GM21447 (cell line): Measurements from ENCODE around the gene HGFAC.
"Not testable (repeated sequence)": the region's sequence is repeated elsewhere in the genome, so short reads cannot be mapped to it uniquely, and the experiment has no call there.

ENCODE experiments used
- ATAC-seq: cut with Tn5 transposase; IDR thresholded peaks from one replicate; pipeline ENCODE4 v1.9.1; 2021; ENCODE audit not compliant: unreplicated experiment

Gene HGFAC

DNA sequence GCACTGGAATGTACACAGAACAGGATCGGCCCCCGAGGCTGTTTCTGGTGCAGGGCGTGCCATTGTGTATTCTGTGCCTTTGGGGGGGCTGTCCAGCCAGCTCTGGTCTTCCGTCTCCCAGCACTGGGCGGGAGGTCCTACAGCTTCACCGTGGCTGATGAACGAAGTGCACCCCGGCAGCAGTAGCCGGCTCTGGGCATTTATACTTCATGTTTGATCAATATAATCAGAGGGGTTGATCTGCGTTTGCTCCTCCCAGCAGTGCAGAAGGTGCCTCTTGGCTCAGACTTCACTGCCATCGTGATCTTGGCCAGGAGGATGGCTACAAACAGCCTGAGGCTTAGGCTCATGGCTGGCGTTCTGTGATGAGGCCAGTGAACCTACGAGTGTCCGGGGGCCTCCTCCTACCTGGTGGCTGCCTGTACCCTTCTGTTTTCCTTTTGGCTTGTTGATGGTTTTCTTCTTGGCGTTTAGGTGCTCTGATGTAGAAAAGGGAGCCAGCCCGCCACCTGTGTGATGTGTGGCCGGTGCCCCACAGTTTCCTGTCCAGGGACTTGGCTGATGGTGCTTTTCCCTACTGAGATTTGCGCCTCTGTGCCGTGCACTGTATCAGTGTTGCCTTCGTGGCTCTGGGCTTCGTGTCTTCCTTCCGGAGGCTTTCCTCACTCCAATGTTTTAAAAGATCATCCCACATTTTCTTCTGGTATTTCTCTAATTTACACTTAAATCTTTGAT lies 31.2 kb upstream of the HGFAC start:
- no peak for ATAC-seq

- ATAC-seq, result not testable (repeated sequence)
Observed at GRCh38 chr4:3411190-3411589, 30.6 kb upstream of the HGFAC start.

GRCh38 chr4:3411676-3412075 lies 30.1 kb upstream of the HGFAC start:
- ATAC-seq, result no peak

GRCh38 chr4:3412257-3413020 lies 29.3 kb upstream of the HGFAC start:
- ATAC-seq, result no peak

DNA sequence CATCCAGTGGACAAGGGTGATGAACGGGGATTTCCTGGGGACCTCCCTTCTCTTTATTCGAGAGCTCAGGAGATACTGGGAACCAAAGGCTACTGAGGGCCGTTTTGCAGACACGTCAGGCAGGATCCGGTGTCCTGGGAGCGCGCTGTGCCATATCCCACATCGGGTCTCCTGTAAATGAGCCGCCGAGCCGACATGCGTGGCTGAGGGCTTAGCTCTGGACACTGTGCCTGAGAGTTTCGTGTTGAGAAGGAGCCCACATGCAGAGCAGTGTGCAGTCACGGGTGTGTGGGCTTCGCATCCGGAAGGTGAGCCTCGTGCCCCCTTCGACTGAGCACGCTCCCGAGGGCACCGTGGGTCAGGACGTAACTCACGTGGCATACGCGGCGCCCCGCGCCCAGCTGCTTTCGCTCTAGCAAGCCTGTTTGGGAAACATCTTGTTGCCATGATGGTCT lies 28.5 kb upstream of the HGFAC start:
- ATAC-seq, result no peak

- ATAC-seq, result no peak
Observed at GRCh38 chr4:3413675-3414420, 27.9 kb upstream of the HGFAC start.

- ATAC-seq, result no peak
Observed at GRCh38 chr4:3414421-3415279, 27.1 kb upstream of the HGFAC start.

GRCh38 chr4:3415471-3416141 lies 26.2 kb upstream of the HGFAC start:
- no peak for ATAC-seq

GRCh38 chr4:3416270-3416669 lies 25.5 kb upstream of the HGFAC start:
- ATAC-seq, result no peak

DNA sequence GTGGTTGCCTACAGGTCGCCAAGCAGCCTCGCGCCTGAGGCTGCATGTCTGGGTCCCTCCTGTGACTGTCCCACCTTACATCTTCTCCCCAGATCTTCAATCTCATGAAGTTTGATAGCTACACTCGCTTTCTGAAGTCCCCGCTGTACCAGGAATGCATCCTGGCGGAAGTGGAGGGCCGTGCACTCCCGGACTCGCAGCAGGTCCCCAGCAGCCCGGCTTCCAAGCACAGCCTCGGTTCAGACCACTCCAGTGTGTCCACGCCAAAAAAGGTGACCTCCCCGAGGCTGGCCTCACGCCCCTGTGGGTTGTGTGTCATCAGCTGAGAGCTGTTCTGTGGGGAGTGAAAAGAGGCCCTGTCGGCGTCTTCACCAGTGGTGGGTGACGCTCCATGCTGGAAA lies 24.9 kb upstream of the HGFAC start:
- no peak for ATAC-seq

GRCh38 chr4:3417448-3417847 lies 24.3 kb upstream of the HGFAC start:
- no peak for ATAC-seq

- no peak for ATAC-seq
Observed at GRCh38 chr4:3418029-3418762, 23.6 kb upstream of the HGFAC start.

- ATAC-seq, result no peak
Observed at GRCh38 chr4:3419836-3420605, 21.7 kb upstream of the HGFAC start.

- no peak for ATAC-seq
Observed at GRCh38 chr4:3420606-3420955, 21.2 kb upstream of the HGFAC start.

DNA sequence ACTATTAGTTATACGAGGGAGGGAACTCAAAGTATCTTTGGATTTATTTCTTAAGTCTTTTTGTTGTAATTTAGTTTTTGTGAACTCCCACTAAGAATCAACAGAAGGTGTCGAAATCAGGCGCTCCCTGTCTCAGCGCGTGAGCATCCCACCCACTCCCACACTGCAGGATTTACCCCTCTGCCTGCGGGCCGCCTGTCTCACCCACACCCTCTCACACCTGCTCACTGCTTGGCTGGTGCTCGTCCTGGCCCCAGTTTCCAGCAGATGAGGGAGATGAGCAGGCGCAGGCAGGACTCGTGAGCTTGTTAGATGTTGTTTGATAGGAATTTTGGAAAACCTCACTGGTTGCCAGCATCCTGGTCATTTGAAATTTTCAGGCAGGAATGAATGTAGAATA lies 20.8 kb upstream of the HGFAC start:
- ATAC-seq, result no peak

- ATAC-seq, result no peak
Observed at GRCh38 chr4:3421470-3421869, 20.3 kb upstream of the HGFAC start.

GRCh38 chr4:3422241-3422801 lies 19.4 kb upstream of the HGFAC start:
- no peak for ATAC-seq

DNA sequence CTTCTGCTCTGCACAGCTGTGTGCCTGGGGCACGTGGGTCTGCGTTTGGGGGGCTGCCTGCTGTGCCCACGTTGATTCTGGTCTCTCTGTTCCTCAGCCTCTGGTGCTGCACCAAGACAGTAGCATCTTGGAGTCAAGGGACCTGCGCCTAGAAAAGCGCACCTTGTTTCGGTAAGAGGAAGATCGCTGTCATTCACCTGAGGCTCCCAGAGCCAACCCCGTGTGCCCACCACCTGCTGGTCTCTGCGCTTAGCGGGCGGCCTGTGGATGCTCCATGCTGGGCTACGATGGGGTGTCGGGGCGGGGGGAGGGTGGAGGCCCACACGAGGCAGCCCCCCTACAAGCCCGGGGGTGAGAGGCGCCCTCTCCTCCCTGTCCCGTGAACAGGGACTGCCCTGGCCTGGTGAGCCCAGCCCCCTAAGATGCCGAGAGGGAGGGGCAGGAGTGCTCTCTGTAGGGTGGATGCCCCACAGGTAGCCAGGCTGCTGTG lies 18.9 kb upstream of the HGFAC start:
- ATAC-seq, result no peak
